ELF-1 (cell line): ENCODE measurements around the gene SCOC.

Experiments used
- DNase-seq: peaks from one replicate; pipeline ENCODE4 v3.0.0-alpha.2; 2016; ENCODE audit warnings: low read depth, low spot score

SCOC gene

GRCh38 chr4:140373328-140374129, at the start of gene SCOC:
TSS of gene SCOC (plus strand) at chr4:140373646. CDS start at chr4:140379171, 5,525 bp downstream.
- peak; percentile 100 for DNase-seq

- DNase-seq, result no peak
These were observed 47.0 kb upstream of the SCOC start for GRCh38 chr4:140326395-140326993.

GRCh38 chr4:140330311-140330900, 43.0 kb upstream of the SCOC start:
- no peak for DNase-seq

GRCh38 chr4:140331245-140331644, 42.2 kb upstream of the SCOC start:
- DNase-seq, result no peak

GRCh38 chr4:140331876-140332275, 41.6 kb upstream of the SCOC start:
- DNase-seq, result no peak

GRCh38 chr4:140332734-140333133, 40.7 kb upstream of the SCOC start:
- no peak for DNase-seq

- no peak for DNase-seq
These were observed 39.9 kb upstream of the SCOC start for GRCh38 chr4:140333523-140333922.

- DNase-seq, result no peak
These were observed 38.4 kb upstream of the SCOC start for GRCh38 chr4:140335076-140335475.

- no peak for DNase-seq
These were observed 36.7 kb upstream of the SCOC start for GRCh38 chr4:140336730-140337129.

GRCh38 chr4:140342620-140343019, 30.8 kb upstream of the SCOC start:
- no peak for DNase-seq

- DNase-seq, result no peak
These were observed 30.1 kb upstream of the SCOC start for GRCh38 chr4:140343303-140343702.

- DNase-seq, result no peak
These were observed 29.3 kb upstream of the SCOC start for GRCh38 chr4:140344101-140344500.

- DNase-seq, result no peak
These were observed 28.8 kb upstream of the SCOC start for GRCh38 chr4:140344621-140345020.

GRCh38 chr4:140346136-140346535, 27.3 kb upstream of the SCOC start:
- no peak for DNase-seq

GRCh38 chr4:140349816-140350215, 23.6 kb upstream of the SCOC start:
- no peak for DNase-seq

GRCh38 chr4:140351093-140352075, 22.1 kb upstream of the SCOC start:
- no peak for DNase-seq

GRCh38 chr4:140353786-140354185, 19.7 kb upstream of the SCOC start:
- no peak for DNase-seq

- DNase-seq, result no peak
These were observed 18.2 kb upstream of the SCOC start for GRCh38 chr4:140355288-140355687.

- DNase-seq, result no peak
These were observed 15.6 kb upstream of the SCOC start for GRCh38 chr4:140357868-140358267.

- no peak for DNase-seq
These were observed 15.2 kb upstream of the SCOC start for GRCh38 chr4:140358281-140358680.

GRCh38 chr4:140359562-140360427, 13.7 kb upstream of the SCOC start:
- DNase-seq, result peak; percentile 93
